Nephron (organoid): ENCODE results near the gene DBT.

Source experiments
- H3K27ac Mint-ChIP-seq, 3 experiments: 2 replicates each; pipeline ENCODE4 v1.8.0; 2020; ENCODE audit warnings: mixed read lengths in 3 of 3, mild to moderate bottlenecking in 2 of 3, moderate library complexity in 1 of 3
- H3K27me3 Mint-ChIP-seq: 2 replicates; pipeline ENCODE4 v1.8.0; 2021; ENCODE audit warnings: low read depth, mild to moderate bottlenecking, moderate library complexity, mixed read lengths
- H3K36me3 Mint-ChIP-seq: 2 replicates; pipeline ENCODE4 v1.8.0; 2020; ENCODE audit warnings: low read depth, mixed read lengths
- H3K4me1 Mint-ChIP-seq: 2 replicates; pipeline ENCODE4 v1.8.0; 2020; ENCODE audit warnings: mixed read lengths
- H3K4me3 Mint-ChIP-seq, 3 experiments: 2 replicates each; pipeline ENCODE4 v1.8.0; 2020; ENCODE audit warnings: mild to moderate bottlenecking in 3 of 3, mixed read lengths in 3 of 3, moderate library complexity in 2 of 3
- H3K9me3 Mint-ChIP-seq: 2 replicates; pipeline ENCODE4 v1.8.0; 2020; ENCODE audit warnings: mixed read lengths
- TF ChIP-seq, protein P1 (sequence below), 3 experiments: fragments of 200-600 bp; sonication (generic); IDR thresholded peaks; one replicate each; pipeline ENCODE4 v1.5.0; 2021; ENCODE audit warnings: antibody characterized with exemption in 3 of 3; ENCODE audit not compliant: unreplicated experiment in 3 of 3

DBT gene

DNA sequence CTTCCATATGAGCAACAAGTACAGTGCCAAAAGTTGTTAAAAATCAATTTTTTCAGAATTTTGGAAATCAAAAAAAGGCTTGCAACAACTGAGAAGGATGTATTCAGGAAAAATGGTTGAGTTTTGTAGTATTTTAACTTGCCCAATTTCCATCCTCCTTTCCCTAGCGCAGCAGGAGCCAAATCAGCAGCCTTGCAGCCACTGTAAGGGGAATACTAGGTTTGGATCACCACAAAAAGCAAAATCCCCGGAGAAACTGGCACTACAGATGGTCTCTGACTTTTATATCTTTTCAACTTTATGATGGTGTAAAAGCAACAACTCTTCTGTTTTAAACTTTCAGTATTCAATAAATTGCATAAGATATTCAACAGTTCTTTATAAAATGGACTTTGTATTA lies 17.9 kb downstream of the DBT start:
- no peaks in the 10 kb centered on the region for H3K9me3 Mint-ChIP-seq
- no peak overlapping the region for H3K4me3 Mint-ChIP-seq
- H3K36me3 Mint-ChIP-seq = peaks cover 50% of the 10 kb centered on the region
- no peaks in the 10 kb centered on the region for H3K4me1 Mint-ChIP-seq
- TF ChIP-seq, protein P1, sequence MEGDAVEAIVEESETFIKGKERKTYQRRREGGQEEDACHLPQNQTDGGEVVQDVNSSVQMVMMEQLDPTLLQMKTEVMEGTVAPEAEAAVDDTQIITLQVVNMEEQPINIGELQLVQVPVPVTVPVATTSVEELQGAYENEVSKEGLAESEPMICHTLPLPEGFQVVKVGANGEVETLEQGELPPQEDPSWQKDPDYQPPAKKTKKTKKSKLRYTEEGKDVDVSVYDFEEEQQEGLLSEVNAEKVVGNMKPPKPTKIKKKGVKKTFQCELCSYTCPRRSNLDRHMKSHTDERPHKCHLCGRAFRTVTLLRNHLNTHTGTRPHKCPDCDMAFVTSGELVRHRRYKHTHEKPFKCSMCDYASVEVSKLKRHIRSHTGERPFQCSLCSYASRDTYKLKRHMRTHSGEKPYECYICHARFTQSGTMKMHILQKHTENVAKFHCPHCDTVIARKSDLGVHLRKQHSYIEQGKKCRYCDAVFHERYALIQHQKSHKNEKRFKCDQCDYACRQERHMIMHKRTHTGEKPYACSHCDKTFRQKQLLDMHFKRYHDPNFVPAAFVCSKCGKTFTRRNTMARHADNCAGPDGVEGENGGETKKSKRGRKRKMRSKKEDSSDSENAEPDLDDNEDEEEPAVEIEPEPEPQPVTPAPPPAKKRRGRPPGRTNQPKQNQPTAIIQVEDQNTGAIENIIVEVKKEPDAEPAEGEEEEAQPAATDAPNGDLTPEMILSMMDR (IDR thresholded peaks at IDR 0.05; ENCODE audit: unreplicated experiment in 3 of 3) = no peak
- H3K27me3 Mint-ChIP-seq = no peaks in the 10 kb centered on the region
- H3K27ac Mint-ChIP-seq = no peak overlapping the region

DNA sequence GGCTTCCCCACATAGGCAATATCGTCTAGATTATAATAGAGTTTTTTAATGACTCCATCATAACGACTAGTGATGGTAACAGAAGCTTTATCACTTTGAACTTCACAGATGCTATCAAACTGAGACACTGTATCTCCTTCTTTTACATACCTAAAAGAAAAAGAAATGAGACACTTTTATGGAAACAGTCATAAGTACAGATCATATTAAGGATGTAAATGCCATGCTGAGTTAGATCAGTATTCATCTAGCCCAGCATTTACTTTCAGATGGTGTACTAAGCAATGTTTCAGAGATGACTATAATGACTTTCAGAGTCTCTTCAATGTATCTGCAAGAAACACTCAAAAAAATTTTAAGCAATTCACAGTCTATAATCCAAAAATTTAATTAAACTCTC lies 18.9 kb downstream of the DBT start:
- Mint-ChIP-seq H3K9me3 (no peaks in the 10 kb centered on the region), H3K4me3 (no peak overlapping the region), H3K36me3 (peaks cover 44% of the 10 kb centered on the region), H3K4me1 (no peaks in the 10 kb centered on the region), H3K27ac (no peak overlapping the region), H3K27me3 (no peaks in the 10 kb centered on the region)
- TF ChIP-seq, protein P1 (IDR thresholded peaks at IDR 0.05; ENCODE audit: unreplicated experiment in 3 of 3) = no peak

DNA sequence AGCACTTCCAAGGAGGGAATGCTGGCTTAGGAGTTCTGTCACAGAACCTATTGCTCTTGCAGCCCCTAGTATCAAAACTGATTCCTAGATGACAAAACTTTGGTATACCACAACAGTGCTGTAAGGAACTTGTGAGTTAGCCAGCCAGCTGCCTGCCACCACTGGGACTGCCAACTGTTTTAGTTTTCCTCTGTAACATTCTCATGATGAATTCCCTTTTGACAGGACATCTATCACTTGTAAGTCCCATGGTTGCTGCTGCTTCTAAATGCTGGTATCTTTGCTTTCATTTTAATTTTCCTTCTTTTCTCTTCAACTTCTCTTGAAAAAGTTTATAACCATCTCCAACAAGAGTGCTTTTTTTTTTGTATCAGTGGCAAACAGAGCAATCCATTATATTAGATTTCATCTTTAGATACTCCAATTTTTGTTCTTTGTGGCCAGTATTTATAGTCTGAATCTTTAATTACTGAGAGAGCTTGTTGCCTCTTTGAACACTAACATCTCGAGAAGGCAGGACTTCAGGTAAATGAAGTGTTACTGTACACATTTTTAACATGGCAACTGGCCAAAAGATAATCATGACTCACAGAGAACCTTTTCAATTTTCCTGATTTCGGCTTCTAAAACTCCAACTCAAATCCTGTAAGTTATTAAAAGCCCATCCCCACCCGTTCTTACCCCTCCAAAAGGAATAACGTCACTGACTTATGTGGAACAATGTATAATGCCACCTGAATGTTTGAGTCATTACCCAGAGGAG lies 19.8 kb downstream of the DBT start:
- Mint-ChIP-seq H3K27ac (no peak overlapping the region), H3K27me3 (no peaks in the 10 kb centered on the region), H3K9me3 (no peaks in the 10 kb centered on the region), H3K4me1 (no peaks in the 10 kb centered on the region), H3K36me3 (peaks cover 43% of the 10 kb centered on the region), H3K4me3 (no peak overlapping the region)
- TF ChIP-seq, protein P1 (IDR thresholded peaks at IDR 0.05; ENCODE audit: unreplicated experiment in 3 of 3) = no peak

GRCh38 chr1:100222428-100222827 lies 27.2 kb downstream of the DBT start:
- no peak overlapping the region for H3K4me3 Mint-ChIP-seq
- no peaks in the 10 kb centered on the region for H3K4me1 Mint-ChIP-seq
- H3K9me3 Mint-ChIP-seq = no peaks in the 10 kb centered on the region
- TF ChIP-seq, protein P1 (IDR thresholded peaks at IDR 0.05; ENCODE audit: unreplicated experiment in 3 of 3) = no peak
- no peak overlapping the region for H3K27ac Mint-ChIP-seq
- no peaks in the 10 kb centered on the region for H3K27me3 Mint-ChIP-seq
- peaks cover 12% of the 10 kb centered on the region for H3K36me3 Mint-ChIP-seq

DNA sequence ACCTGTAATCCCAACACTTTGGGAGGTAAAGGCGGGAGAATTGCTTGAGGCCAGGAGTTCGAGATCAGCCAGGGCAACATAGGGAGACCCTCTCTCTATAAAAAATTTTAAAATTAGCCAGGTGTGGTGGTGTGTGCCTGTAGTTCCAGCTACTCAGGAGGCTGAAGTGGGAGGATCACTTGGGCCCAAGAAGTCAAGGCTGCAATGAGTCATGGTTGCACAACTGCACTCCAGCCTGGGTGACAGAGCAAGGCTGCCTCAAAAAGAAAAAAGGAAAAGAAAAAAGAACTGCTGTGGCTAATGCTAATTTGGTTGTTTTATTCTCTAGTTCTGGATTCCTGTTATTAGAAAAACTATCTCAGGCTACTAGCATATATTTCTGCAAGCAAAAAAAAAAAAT lies 29.8 kb downstream of the DBT start:
- Mint-ChIP-seq H3K27me3 (no peaks in the 10 kb centered on the region), H3K4me3 (no peak overlapping the region), H3K9me3 (no peaks in the 10 kb centered on the region), H3K36me3 (peaks cover 22% of the 10 kb centered on the region), H3K27ac (no peak overlapping the region), H3K4me1 (no peaks in the 10 kb centered on the region)
- TF ChIP-seq, protein P1 (IDR thresholded peaks at IDR 0.05; ENCODE audit: unreplicated experiment in 3 of 3) = no peak

- H3K36me3 Mint-ChIP-seq = peaks cover 24% of the 10 kb centered on the region
- TF ChIP-seq, protein P1 (IDR thresholded peaks at IDR 0.05; ENCODE audit: unreplicated experiment in 3 of 3) = no peak
- H3K27me3 Mint-ChIP-seq = no peaks in the 10 kb centered on the region
- no peaks in the 10 kb centered on the region for H3K4me1 Mint-ChIP-seq
- no peaks in the 10 kb centered on the region for H3K9me3 Mint-ChIP-seq
- no peak overlapping the region for H3K4me3 Mint-ChIP-seq
- H3K27ac Mint-ChIP-seq = no peak overlapping the region
These were observed 30.2 kb downstream of the DBT start for GRCh38 chr1:100219457-100219856.
